ENCODE results near the gene SAMD4A.

Gene SAMD4A

GRCh38 chr14:54606178-54606577, 39.2 kb downstream of the SAMD4A start:
- Histone ChIP-seq H3K9ac (ENCODE audit: low read length) (no peak overlapping the region), H4K20me1 (ENCODE audit: insufficient read depth, low read length) (no peaks in the 10 kb centered on the region), H3K4me3 (ENCODE audit: low read depth, low read length, poor library complexity, severe bottlenecking) (no peak overlapping the region), H3K9me3 (ENCODE audit: low read length) (no peaks in the 10 kb centered on the region), H3K79me2 (ENCODE audit: insufficient read depth, low read length) (no peaks in the 10 kb centered on the region), H3K27me3 (ENCODE audit: insufficient read depth, low read length) (no peaks in the 10 kb centered on the region), H2AFZ (ENCODE audit: low read length) (no peak overlapping the region), H3K9me2 (ENCODE audit: low read depth, low read length) (no peaks in the 10 kb centered on the region), H3K4me2 (ENCODE audit: low read length) (no peak overlapping the region), H3K4me1 (ENCODE audit: insufficient read depth, low read length, severe bottlenecking) (no peaks in the 10 kb centered on the region), H3K36me3 (ENCODE audit: insufficient read depth, low read length) (no peaks in the 10 kb centered on the region), H3K27ac (ENCODE audit: low read depth, low read length, poor library complexity, severe bottlenecking) (no peak overlapping the region), H3F3A (ENCODE audit: insufficient read depth, low read length) (no peaks in the 10 kb centered on the region)
- TF ChIP-seq, protein P1, sequence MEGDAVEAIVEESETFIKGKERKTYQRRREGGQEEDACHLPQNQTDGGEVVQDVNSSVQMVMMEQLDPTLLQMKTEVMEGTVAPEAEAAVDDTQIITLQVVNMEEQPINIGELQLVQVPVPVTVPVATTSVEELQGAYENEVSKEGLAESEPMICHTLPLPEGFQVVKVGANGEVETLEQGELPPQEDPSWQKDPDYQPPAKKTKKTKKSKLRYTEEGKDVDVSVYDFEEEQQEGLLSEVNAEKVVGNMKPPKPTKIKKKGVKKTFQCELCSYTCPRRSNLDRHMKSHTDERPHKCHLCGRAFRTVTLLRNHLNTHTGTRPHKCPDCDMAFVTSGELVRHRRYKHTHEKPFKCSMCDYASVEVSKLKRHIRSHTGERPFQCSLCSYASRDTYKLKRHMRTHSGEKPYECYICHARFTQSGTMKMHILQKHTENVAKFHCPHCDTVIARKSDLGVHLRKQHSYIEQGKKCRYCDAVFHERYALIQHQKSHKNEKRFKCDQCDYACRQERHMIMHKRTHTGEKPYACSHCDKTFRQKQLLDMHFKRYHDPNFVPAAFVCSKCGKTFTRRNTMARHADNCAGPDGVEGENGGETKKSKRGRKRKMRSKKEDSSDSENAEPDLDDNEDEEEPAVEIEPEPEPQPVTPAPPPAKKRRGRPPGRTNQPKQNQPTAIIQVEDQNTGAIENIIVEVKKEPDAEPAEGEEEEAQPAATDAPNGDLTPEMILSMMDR (IDR thresholded peaks at IDR 0.05; ENCODE audit: low read length): no peak
- no peak for TF ChIP-seq EZH2 (IDR thresholded peaks at IDR 0.05; ENCODE audit: borderline replicate concordance, low read length)

- no peaks in the 10 kb centered on the region for H3K4me1 ChIP-seq (ENCODE audit: insufficient read depth, low read length, severe bottlenecking)
- no peaks in the 10 kb centered on the region for H3K79me2 ChIP-seq (ENCODE audit: insufficient read depth, low read length)
- no peaks in the 10 kb centered on the region for H3K36me3 ChIP-seq (ENCODE audit: insufficient read depth, low read length)
- H3K27me3 ChIP-seq (ENCODE audit: insufficient read depth, low read length): no peaks in the 10 kb centered on the region
- H2AFZ ChIP-seq (ENCODE audit: low read length): no peak overlapping the region
- no peaks in the 10 kb centered on the region for H4K20me1 ChIP-seq (ENCODE audit: insufficient read depth, low read length)
- H3K4me3 ChIP-seq (ENCODE audit: low read depth, low read length, poor library complexity, severe bottlenecking): no peak overlapping the region
- H3K9me2 ChIP-seq (ENCODE audit: low read depth, low read length): no peaks in the 10 kb centered on the region
- no peak overlapping the region for H3K4me2 ChIP-seq (ENCODE audit: low read length)
- no peak overlapping the region for H3K27ac ChIP-seq (ENCODE audit: low read depth, low read length, poor library complexity, severe bottlenecking)
- no peak overlapping the region for H3K9ac ChIP-seq (ENCODE audit: low read length)
- no peaks in the 10 kb centered on the region for H3K9me3 ChIP-seq (ENCODE audit: low read length)
- no peaks in the 10 kb centered on the region for H3F3A ChIP-seq (ENCODE audit: insufficient read depth, low read length)
- no peak for TF ChIP-seq EZH2 (IDR thresholded peaks at IDR 0.05; ENCODE audit: borderline replicate concordance, low read length)
- TF ChIP-seq, protein P1 (IDR thresholded peaks at IDR 0.05; ENCODE audit: low read length): no peak
Observed at GRCh38 chr14:54606631-54607133, 39.8 kb downstream of the SAMD4A start.

DNA sequence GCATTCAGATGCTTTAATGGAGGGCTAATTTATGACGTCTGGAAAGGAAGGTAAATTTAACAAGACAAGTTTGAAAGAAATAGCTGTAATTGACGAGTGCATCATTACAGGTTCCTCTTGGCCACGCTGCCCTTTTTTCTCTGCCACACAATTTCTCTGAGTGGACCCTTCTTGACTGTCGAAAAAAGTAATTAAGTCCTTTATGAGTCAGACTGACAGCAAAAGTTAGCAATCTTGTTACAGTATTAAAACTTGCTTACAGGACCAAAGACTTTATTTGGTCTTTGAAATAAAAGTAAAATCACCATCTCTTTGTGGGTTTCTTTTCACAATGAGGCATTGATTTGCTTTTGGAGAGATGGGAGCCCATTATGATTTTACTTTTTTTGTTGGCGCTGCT, 42.6 kb downstream of the SAMD4A start:
- Histone ChIP-seq H3K27me3 (ENCODE audit: insufficient read depth, low read length) (no peaks in the 10 kb centered on the region), H3K9me2 (ENCODE audit: low read depth, low read length) (no peaks in the 10 kb centered on the region), H3K9me3 (ENCODE audit: low read length) (no peaks in the 10 kb centered on the region), H3K4me3 (ENCODE audit: low read depth, low read length, poor library complexity, severe bottlenecking) (no peak overlapping the region), H3K27ac (ENCODE audit: low read depth, low read length, poor library complexity, severe bottlenecking) (no peak overlapping the region), H3K4me1 (ENCODE audit: insufficient read depth, low read length, severe bottlenecking) (no peaks in the 10 kb centered on the region), H3K4me2 (ENCODE audit: low read length) (no peak overlapping the region), H3K79me2 (ENCODE audit: insufficient read depth, low read length) (no peaks in the 10 kb centered on the region), H3F3A (ENCODE audit: insufficient read depth, low read length) (no peaks in the 10 kb centered on the region), H3K9ac (ENCODE audit: low read length) (no peak overlapping the region), H4K20me1 (ENCODE audit: insufficient read depth, low read length) (no peaks in the 10 kb centered on the region), H3K36me3 (ENCODE audit: insufficient read depth, low read length) (no peaks in the 10 kb centered on the region), H2AFZ (ENCODE audit: low read length) (no peak overlapping the region)
- TF ChIP-seq, protein P1 (IDR thresholded peaks at IDR 0.05; ENCODE audit: low read length): no peak
- TF ChIP-seq EZH2 (IDR thresholded peaks at IDR 0.05; ENCODE audit: borderline replicate concordance, low read length): no peak

All from OCI-LY1 (cell line).